ENCODE data around the gene MTFMT.

The MTFMT gene

DNA sequence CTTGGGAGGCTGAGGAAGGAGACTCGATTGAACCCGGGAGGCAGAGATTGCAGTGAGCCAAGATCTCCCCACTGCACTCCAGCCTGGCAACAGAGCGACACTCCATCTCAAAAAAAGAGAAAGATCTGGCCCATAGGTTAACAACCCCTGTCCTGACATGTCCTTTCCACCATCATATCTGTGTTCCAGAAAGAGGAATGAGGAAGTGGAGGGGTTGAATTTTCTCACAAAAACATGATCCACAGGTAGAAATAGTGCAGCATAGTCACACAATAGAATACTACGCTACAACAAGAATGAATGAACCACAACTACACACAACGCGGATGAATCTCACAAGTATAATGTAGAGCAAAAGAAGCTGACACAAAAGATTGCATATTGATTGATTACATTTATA is 11.0 kb upstream of the MTFMT start:
- Histone ChIP-seq H3K9me3 (ENCODE audit: control insufficient read depth, insufficient read depth, low read length) (no peaks in the 10 kb centered on the region), H3K27ac (ENCODE audit: low read length) (no peak overlapping the region), H3K36me3 (ENCODE audit: control insufficient read depth, insufficient read depth, low read length) (no peaks in the 10 kb centered on the region), H3K4me1 (ENCODE audit: control insufficient read depth, insufficient read depth, low read length) (no peaks in the 10 kb centered on the region), H3K4me3 (ENCODE audit: low read length) (no peak overlapping the region), H3K27me3 (ENCODE audit: control insufficient read depth, insufficient read depth, low read length) (no peaks in the 10 kb centered on the region)
- no CpG with 5 or more reads among the region's 6 CpGs for WGBS (ENCODE audit: insufficient coverage, insufficient read length)
- DNase-seq (ENCODE audit: low read depth, low spot score): no peak

DNA sequence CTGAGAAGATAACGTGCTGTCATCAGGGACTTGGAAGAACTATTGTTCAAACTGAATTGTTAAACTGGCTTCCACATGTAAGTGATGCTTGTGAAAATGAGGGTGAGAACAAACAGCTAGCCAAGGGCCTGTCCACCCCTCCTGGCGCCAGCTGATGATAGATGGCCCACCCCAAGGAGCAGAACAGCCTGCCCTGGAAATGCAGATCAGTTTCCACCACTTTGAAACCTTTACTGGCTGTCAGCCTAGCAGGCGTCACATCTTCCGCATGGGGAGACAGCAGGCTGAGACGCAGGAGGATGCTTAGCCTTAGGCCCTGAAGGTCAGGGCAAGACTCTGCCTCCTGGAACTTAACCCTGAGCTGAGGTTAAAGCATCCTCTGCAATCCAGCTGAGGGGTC is 9.4 kb upstream of the MTFMT start:
- H3K4me3 ChIP-seq (ENCODE audit: low read length): no peak overlapping the region
- WGBS (ENCODE audit: insufficient coverage, insufficient read length): no CpG with 5 or more reads among the region's 5 CpGs
- no peaks in the 10 kb centered on the region for H3K9me3 ChIP-seq (ENCODE audit: control insufficient read depth, insufficient read depth, low read length)
- H3K27me3 ChIP-seq (ENCODE audit: control insufficient read depth, insufficient read depth, low read length): no peaks in the 10 kb centered on the region
- no peak overlapping the region for H3K27ac ChIP-seq (ENCODE audit: low read length)
- no peak for DNase-seq (ENCODE audit: low read depth, low spot score)
- no peaks in the 10 kb centered on the region for H3K4me1 ChIP-seq (ENCODE audit: control insufficient read depth, insufficient read depth, low read length)
- H3K36me3 ChIP-seq (ENCODE audit: control insufficient read depth, insufficient read depth, low read length): no peaks in the 10 kb centered on the region

DNA sequence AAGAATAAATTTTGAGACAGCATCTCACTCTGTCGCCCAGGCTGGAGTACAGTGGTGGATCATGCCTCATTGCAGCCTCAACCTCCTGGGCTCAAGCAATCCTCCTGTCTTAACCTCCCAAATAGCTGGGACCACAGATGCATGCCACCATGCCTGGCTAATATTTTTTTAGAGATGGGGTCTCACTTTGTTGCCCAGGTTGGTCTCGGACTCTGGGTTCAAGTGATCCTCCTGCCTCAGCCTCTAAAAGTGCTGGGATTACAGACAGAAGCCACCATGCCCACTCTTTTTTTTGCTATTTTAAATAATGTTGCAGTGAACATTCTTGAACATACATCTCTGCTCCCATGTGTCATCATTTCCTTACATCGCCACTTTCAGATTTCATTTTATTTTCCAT is 9.0 kb upstream of the MTFMT start:
- H3K9me3 ChIP-seq (ENCODE audit: control insufficient read depth, insufficient read depth, low read length): no peaks in the 10 kb centered on the region
- H3K4me1 ChIP-seq (ENCODE audit: control insufficient read depth, insufficient read depth, low read length): no peaks in the 10 kb centered on the region

DNA sequence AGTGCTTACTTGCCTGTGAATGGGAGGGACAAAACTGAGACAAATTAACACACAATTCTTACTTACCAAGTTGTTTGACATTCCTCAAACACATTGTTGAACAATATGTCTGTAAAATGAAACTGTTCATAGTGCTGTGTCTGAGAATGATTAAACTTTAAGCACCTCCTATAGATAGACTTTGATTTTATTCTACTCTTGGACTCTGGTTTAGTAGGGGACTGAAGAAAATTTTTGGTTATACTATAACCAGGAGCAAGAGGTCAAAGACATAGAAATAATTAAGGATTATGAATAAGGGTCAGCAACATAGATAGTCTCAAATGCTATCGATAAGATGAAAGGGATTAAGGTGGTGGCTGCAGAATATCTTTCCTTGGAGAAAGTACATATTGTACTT is 7.9 kb upstream of the MTFMT start:
- H3K4me3 ChIP-seq (ENCODE audit: low read length): no peak overlapping the region
- no CpG with 5 or more reads among the region's 1 CpG for whole genome bisulfite sequencing (ENCODE audit: insufficient coverage, insufficient read length)
- H3K27me3 ChIP-seq (ENCODE audit: control insufficient read depth, insufficient read depth, low read length): no peaks in the 10 kb centered on the region
- DNase-seq (ENCODE audit: low read depth, low spot score): no peak
- H3K9me3 ChIP-seq (ENCODE audit: control insufficient read depth, insufficient read depth, low read length): no peaks in the 10 kb centered on the region
- no peak overlapping the region for H3K27ac ChIP-seq (ENCODE audit: low read length)
- H3K4me1 ChIP-seq (ENCODE audit: control insufficient read depth, insufficient read depth, low read length): no peaks in the 10 kb centered on the region
- no peaks in the 10 kb centered on the region for H3K36me3 ChIP-seq (ENCODE audit: control insufficient read depth, insufficient read depth, low read length)

More for the DNA sequence above, 9.0 kb upstream of the MTFMT start:
- H3K27ac ChIP-seq (ENCODE audit: low read length): no peak overlapping the region
- no peak overlapping the region for H3K4me3 ChIP-seq (ENCODE audit: low read length)
- no peaks in the 10 kb centered on the region for H3K27me3 ChIP-seq (ENCODE audit: control insufficient read depth, insufficient read depth, low read length)
- no peaks in the 10 kb centered on the region for H3K36me3 ChIP-seq (ENCODE audit: control insufficient read depth, insufficient read depth, low read length)
- no peak for DNase-seq (ENCODE audit: low read depth, low spot score)
- WGBS (ENCODE audit: insufficient coverage, insufficient read length): no CpG with 5 or more reads among the region's 3 CpGs

DNA sequence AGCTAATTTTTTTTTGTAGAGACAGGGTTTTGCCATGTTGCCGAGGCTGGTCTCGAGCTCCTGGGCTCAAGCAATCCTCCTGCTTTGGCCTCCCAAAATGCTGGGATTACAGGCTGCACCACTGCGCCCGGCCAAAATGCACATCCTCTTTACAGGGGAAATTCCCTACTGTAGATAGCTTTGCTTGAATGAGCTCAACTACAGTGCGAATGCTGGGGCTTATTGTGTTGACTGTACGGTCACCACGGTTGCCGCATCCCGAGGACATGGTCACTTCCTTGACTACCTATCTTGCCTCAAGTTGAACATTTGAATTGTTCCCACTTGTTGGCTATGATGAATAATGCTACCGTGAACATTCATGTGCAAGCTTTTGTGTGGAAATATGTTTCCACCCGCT is 5.3 kb upstream of the MTFMT start:
- Histone ChIP-seq H3K27me3 (ENCODE audit: control insufficient read depth, insufficient read depth, low read length) (no peaks in the 10 kb centered on the region), H3K27ac (ENCODE audit: low read length) (no peak overlapping the region), H3K36me3 (ENCODE audit: control insufficient read depth, insufficient read depth, low read length) (no peaks in the 10 kb centered on the region), H3K4me1 (ENCODE audit: control insufficient read depth, insufficient read depth, low read length) (no peaks in the 10 kb centered on the region), H3K9me3 (ENCODE audit: control insufficient read depth, insufficient read depth, low read length) (no peaks in the 10 kb centered on the region), H3K4me3 (ENCODE audit: low read length) (no peak overlapping the region)
- no CpG with 5 or more reads among the region's 11 CpGs for WGBS (ENCODE audit: insufficient coverage, insufficient read length)
- DNase-seq (ENCODE audit: low read depth, low spot score): no peak

DNA sequence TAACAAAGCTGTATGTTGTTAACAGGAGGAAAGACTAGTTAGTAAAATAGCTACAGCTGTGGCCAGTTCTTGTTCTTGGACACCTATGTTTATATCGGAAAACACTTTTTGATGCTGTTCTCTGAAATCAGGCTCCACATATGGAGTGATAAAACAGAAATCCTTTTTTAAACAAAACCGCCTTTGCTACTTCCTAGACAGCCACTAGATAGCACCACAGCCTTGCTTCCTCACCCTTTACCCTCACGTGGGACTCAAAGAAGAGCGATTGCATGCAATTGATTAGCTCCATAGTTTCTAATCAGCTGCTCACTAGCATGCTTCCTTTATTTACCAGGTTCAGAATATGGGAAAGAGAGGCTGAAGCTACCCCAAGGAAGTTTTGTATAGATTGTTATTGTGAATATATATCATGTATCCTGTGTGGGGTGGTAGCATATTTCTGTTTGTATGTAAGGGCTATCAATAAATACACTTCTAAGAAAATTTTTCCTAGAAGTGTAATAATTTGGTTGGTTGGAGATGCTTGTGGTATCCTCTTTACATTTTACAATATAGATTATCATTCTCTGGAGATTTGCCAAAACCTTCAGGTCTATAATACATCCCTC is 4.3 kb upstream of the MTFMT start:
- DNase-seq (ENCODE audit: low read depth, low spot score): no peak
- H3K4me1 ChIP-seq (ENCODE audit: control insufficient read depth, insufficient read depth, low read length): no peaks in the 10 kb centered on the region
- no peaks in the 10 kb centered on the region for H3K9me3 ChIP-seq (ENCODE audit: control insufficient read depth, insufficient read depth, low read length)
- WGBS (ENCODE audit: insufficient coverage, insufficient read length): no CpG with 5 or more reads among the region's 4 CpGs
- H3K36me3 ChIP-seq (ENCODE audit: control insufficient read depth, insufficient read depth, low read length): no peaks in the 10 kb centered on the region
- no peak overlapping the region for H3K27ac ChIP-seq (ENCODE audit: low read length)
- H3K27me3 ChIP-seq (ENCODE audit: control insufficient read depth, insufficient read depth, low read length): no peaks in the 10 kb centered on the region
- H3K4me3 ChIP-seq (ENCODE audit: low read length): no peak overlapping the region

DNA sequence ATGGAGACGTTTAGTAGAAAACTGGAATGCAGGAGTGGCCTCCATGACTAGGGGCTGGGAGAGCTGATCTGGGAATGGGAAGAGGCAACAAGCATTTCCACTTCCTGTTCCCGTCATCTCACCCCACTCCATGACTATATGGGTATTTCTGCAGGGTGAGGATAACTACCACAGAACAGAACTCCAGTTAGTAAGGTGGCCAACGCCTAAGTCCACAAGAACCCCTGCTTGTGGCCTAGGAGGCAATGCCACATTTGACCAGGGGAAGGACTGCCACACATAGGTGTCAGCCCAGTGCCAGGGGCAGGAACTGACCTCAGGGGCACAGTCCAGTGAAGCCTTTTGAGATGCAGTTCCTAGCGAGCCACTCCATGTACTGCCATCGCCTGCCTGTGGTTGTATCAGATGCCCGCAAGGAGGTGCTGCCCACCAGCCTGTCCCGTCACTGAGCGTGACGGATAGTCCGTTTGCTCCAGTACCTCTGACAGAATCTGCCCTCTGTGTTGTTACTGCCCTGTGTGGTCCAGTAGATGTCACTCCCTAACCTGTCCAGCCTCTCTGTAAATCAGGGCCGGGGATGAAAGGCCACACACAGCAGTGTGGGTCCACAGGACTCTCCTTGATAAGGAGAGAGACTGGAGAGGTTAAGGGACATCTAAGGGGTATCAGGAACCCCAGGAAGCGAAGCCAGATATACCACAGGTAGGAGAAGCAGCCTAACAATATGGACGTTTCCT is 3.5 kb upstream of the MTFMT start:
- no peaks in the 10 kb centered on the region for H3K36me3 ChIP-seq (ENCODE audit: control insufficient read depth, insufficient read depth, low read length)
- no peak overlapping the region for H3K27ac ChIP-seq (ENCODE audit: low read length)
- H3K27me3 ChIP-seq (ENCODE audit: control insufficient read depth, insufficient read depth, low read length): no peaks in the 10 kb centered on the region
- no peaks in the 10 kb centered on the region for H3K9me3 ChIP-seq (ENCODE audit: control insufficient read depth, insufficient read depth, low read length)
- peak; percentile 76 for DNase-seq (ENCODE audit: low read depth, low spot score)
- no peak overlapping the region for H3K4me3 ChIP-seq (ENCODE audit: low read length)
- WGBS (ENCODE audit: insufficient coverage, insufficient read length): no CpG with 5 or more reads among the region's 13 CpGs
- no peaks in the 10 kb centered on the region for H3K4me1 ChIP-seq (ENCODE audit: control insufficient read depth, insufficient read depth, low read length)

DNA sequence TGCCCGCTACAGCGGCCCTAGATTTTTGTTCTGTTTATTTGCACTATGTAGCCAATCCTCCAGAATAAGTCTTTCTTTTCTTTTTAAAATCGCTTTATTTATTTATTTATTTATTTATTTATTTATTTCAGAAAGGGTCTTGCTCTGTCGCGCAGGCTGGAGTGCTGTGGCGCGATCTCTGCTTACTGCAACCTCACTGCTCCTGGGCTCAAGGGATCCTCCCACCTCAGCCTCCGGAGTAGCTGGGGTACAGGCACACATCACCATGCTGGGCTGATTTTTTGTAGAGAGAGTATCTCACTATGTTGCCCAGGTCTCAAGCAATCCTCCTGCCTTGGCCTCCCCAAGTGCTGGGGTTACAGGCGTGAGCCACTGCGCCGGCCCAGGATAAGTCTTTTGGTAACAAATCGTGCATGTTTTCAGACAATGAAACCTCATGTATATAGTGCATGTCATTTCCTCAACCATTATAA is 333 bp upstream of the MTFMT start:
- Histone ChIP-seq H3K27ac (ENCODE audit: low read length) (no peak overlapping the region), H3K4me1 (ENCODE audit: control insufficient read depth, insufficient read depth, low read length) (no peaks in the 10 kb centered on the region)
- WGBS (ENCODE audit: insufficient coverage, insufficient read length): no CpG with 5 or more reads among the region's 12 CpGs

DNA sequence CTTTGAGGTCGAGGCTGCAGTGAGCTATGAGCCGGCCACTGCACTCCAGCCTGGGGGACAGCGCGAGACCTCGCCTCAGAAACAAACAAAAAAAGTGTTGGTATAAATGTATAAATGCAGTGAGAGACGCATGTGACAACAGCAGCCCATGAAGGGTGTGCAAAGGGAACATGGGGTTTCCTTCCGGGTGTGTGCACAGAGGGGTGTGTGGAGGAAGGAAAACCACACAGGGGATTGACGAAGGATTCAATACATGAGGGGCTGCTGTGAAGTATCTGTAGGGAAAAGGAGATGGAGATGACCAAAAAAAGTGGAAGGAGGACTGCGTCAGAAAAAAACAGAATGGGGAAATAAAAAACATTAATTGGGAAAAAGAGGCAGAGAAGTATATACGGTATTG is 1.1 kb downstream of the MTFMT start:
- Histone ChIP-seq H3K9me3 (ENCODE audit: control insufficient read depth, insufficient read depth, low read length) (no peaks in the 10 kb centered on the region), H3K27ac (ENCODE audit: low read length) (no peak overlapping the region), H3K4me1 (ENCODE audit: control insufficient read depth, insufficient read depth, low read length) (no peaks in the 10 kb centered on the region), H3K27me3 (ENCODE audit: control insufficient read depth, insufficient read depth, low read length) (no peaks in the 10 kb centered on the region), H3K36me3 (ENCODE audit: control insufficient read depth, insufficient read depth, low read length) (no peaks in the 10 kb centered on the region), H3K4me3 (ENCODE audit: low read length) (no peak overlapping the region; the same call in 1 of the 2 replicates)
- no CpG with 5 or more reads among the region's 10 CpGs for WGBS (ENCODE audit: insufficient coverage, insufficient read length)
- DNase-seq (ENCODE audit: low read depth, low spot score): no peak

More for the DNA sequence above, 333 bp upstream of the MTFMT start:
- Histone ChIP-seq H3K36me3 (ENCODE audit: control insufficient read depth, insufficient read depth, low read length) (no peaks in the 10 kb centered on the region), H3K9me3 (ENCODE audit: control insufficient read depth, insufficient read depth, low read length) (no peaks in the 10 kb centered on the region), H3K27me3 (ENCODE audit: control insufficient read depth, insufficient read depth, low read length) (no peaks in the 10 kb centered on the region), H3K4me3 (ENCODE audit: low read length) (no peak overlapping the region; the same call in 1 of the 2 replicates)
- no peak for DNase-seq (ENCODE audit: low read depth, low spot score)

DNA sequence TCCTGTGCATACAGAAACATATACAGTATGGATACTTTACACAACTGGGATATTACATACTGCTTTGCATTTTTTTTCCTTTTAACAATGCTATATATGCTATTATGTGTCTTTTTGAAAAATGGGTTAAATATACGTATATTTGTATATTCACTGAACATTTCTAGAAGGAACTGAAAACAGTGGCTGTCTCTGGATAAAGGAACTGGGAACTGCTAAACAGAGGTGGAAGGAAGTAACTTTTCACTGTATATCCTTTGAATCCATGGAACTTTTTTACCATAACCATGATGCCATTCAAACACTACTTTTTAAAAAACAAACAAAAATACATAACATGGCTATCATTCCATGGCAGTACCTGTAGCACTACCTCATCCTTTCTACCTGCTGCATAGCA is 1.8 kb downstream of the MTFMT start:
- no peak overlapping the region for H3K27ac ChIP-seq (ENCODE audit: low read length)
- H3K4me3 ChIP-seq (ENCODE audit: low read length): no peak overlapping the region
- WGBS (ENCODE audit: insufficient coverage, insufficient read length): no CpG with 5 or more reads among the region's 1 CpG
- H3K9me3 ChIP-seq (ENCODE audit: control insufficient read depth, insufficient read depth, low read length): no peaks in the 10 kb centered on the region
- H3K4me1 ChIP-seq (ENCODE audit: control insufficient read depth, insufficient read depth, low read length): no peaks in the 10 kb centered on the region
- no peaks in the 10 kb centered on the region for H3K36me3 ChIP-seq (ENCODE audit: control insufficient read depth, insufficient read depth, low read length)
- no peaks in the 10 kb centered on the region for H3K27me3 ChIP-seq (ENCODE audit: control insufficient read depth, insufficient read depth, low read length)
- DNase-seq (ENCODE audit: low read depth, low spot score): no peak

DNA sequence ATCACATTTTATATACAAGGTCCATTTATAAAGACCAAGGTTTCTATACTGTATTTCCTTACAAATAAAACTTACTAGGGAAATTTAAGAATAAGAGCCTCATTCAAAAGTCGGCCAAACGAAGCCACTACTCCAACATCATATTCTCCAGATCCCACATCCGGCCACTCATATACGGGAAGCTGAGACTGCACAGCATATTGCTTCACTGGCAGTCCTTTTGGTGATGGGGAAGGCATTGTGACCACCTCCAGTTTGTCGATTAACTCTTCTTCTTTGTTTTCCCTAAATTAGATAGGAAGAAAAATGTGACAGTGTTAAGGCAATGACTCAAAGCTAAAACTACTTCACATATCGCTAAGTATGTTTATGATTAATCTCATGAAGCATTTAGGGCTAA is 2.7 kb downstream of the MTFMT start:
- no CpG with 5 or more reads among the region's 6 CpGs for WGBS (ENCODE audit: insufficient coverage, insufficient read length)

More for the DNA sequence above, 2.7 kb downstream of the MTFMT start:
- no peaks in the 10 kb centered on the region for H3K27me3 ChIP-seq (ENCODE audit: control insufficient read depth, insufficient read depth, low read length)
- H3K4me1 ChIP-seq (ENCODE audit: control insufficient read depth, insufficient read depth, low read length): no peaks in the 10 kb centered on the region
- DNase-seq (ENCODE audit: low read depth, low spot score): no peak
- H3K4me3 ChIP-seq (ENCODE audit: low read length): no peak overlapping the region
- no peaks in the 10 kb centered on the region for H3K9me3 ChIP-seq (ENCODE audit: control insufficient read depth, insufficient read depth, low read length)
- H3K36me3 ChIP-seq (ENCODE audit: control insufficient read depth, insufficient read depth, low read length): no peaks in the 10 kb centered on the region
- no peak overlapping the region for H3K27ac ChIP-seq (ENCODE audit: low read length)
